A673 (cell line): ENCODE measurements around the gene EPPIN. TPM values are rescaled to one million over a fixed set of nuclear protein-coding genes. Genes with fewer than 3 reads are reported as not detected.

Source experiments
- BruUV-seq: library from RNA; stranded (reverse); fragments of 400-500 nt; replicated peaks from 2 replicates; lab custom pipeline; 2021; lab: Mats Ljungman, UMichigan
- CTCF ChIA-PET: fragments of 300-600 bp; sonication (Branson Sonifier 250); formaldehyde crosslinking; loops from one replicate; lab custom pipeline; 2022; ENCODE audit warnings: antibody characterized with exemption; lab: Charles Lee
- POLR2A ChIA-PET: fragments of 300-600 bp; sonication (Branson Sonifier 250); formaldehyde crosslinking; loops from one replicate; lab custom pipeline; 2022; ENCODE audit warnings: antibody characterized with exemption; ENCODE audit not compliant: low non-redundant PET; lab: Charles Lee
- DNase-seq: peaks from one replicate; pipeline ENCODE4 v3.0.0-alpha.2; 2015; ENCODE audit warnings: low spot score
- H3K27ac ChIP-seq: fragments of 200-600 bp; sonication (generic); 2 replicates; pipeline ENCODE4 v1.5.1; 2016; ENCODE audit warnings: mixed run types, low read depth, mild to moderate bottlenecking, mixed read lengths, antibody characterized with exemption, low read length; ENCODE audit not compliant: poor library complexity, severe bottlenecking
- H3K27me3 ChIP-seq: fragments of 200-600 bp; sonication (generic); replicated peaks from 2 replicates; pipeline ENCODE4 v1.6.1; 2017; ENCODE audit warnings: mixed run types, low read depth, mild to moderate bottlenecking, mixed read lengths, antibody characterized with exemption, low read length; ENCODE audit not compliant: insufficient read depth, poor library complexity
- H3K36me3 ChIP-seq: fragments of 200-600 bp; sonication (generic); 2 replicates; pipeline ENCODE4 v1.6.1; 2016; ENCODE audit warnings: mixed run types, mild to moderate bottlenecking, mixed read lengths, antibody characterized with exemption, low read length; ENCODE audit not compliant: insufficient read depth, poor library complexity, severe bottlenecking
- H3K4me1 ChIP-seq: fragments of 200-600 bp; sonication (generic); 2 replicates; pipeline ENCODE4 v1.6.1; 2017; ENCODE audit warnings: mixed run types, mild to moderate bottlenecking, mixed read lengths, antibody characterized with exemption, low read length; ENCODE audit not compliant: insufficient read depth, poor library complexity, severe bottlenecking
- H3K4me3 ChIP-seq: fragments of 200-600 bp; sonication (generic); 2 replicates; pipeline ENCODE4 v1.5.1; 2016; ENCODE audit warnings: low read depth, mixed run types, mild to moderate bottlenecking, mixed read lengths, low read length; ENCODE audit not compliant: poor library complexity, severe bottlenecking
- H3K9me3 ChIP-seq: fragments of 200-600 bp; sonication (generic); 2 replicates; pipeline ENCODE4 v1.6.1; 2016; ENCODE audit warnings: mixed run types, low read depth, mild to moderate bottlenecking, mixed read lengths, antibody characterized with exemption, low read length; ENCODE audit not compliant: poor library complexity, severe bottlenecking
- EZH2 ChIP-seq: fragments of 200-600 bp; sonication (generic); IDR thresholded peaks from 2 replicates; pipeline ENCODE4 v1.6.1; 2017; ENCODE audit warnings: borderline replicate concordance, low read depth, mild to moderate bottlenecking, mixed read lengths, antibody characterized with exemption, low read length; ENCODE audit not compliant: poor library complexity, severe bottlenecking
- intact Hi-C: fragments of 100-400 bp; cut with micrococcal nuclease; formaldehyde crosslinking; loops from one replicate; pipeline ENCODE4 v1.10.0; 2022; ENCODE audit not compliant: unreplicated experiment
- total RNA-seq: library from RNA; stranded (reverse); gene quantifications from 2 replicates; pipeline ENCODE4 v1.2.3, GENCODE V29; 2021
- TF ChIP-seq, protein P1 (sequence below): fragments of 300-800, 200-600 bp; sonication (generic); conservative IDR thresholded peaks from 2 replicates; pipeline ENCODE4 v1.5.1; 2017; ENCODE audit warnings: low read depth, mild to moderate bottlenecking, antibody characterized with exemption, low read length, moderate library complexity, mixed read lengths

EPPIN gene
- total RNA-seq, 1 experiment from 2014 or later = not detected

GRCh38 chr20:45527294-45527693 is 19.9 kb downstream of the EPPIN start:
- H3K4me3 ChIP-seq = no peak overlapping the region
- BruUV-seq = no TSS peak
- POLR2A ChIA-PET = interaction anchor here (0.6 to 0.7 kb wide), 2 partner anchors 181 to 538 kb away, joined by 4 to 9 read pairs; no protein-coding TSS in a partner anchor

DNA sequence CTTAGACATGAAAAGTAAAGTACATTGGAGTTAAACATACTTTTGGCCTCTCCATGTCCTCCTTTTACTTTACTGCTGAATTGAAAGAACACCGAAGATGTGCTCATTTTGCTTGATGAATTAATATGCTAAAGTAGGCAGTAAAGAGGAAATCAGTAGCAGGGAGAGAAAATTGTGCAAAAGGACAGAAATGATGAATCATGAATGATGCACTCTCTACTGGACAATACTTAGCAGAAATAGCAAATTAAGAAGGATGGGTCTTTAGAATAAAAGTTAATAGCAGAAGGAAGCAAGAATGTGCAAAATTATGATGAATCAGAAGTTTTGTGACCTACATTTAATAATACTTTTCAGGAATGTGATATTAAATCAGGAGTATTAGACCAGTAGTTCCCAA is 23.4 kb downstream of the EPPIN start:
- peaks cover 29% of the 10 kb centered on the region for H3K27me3 ChIP-seq
- H3K4me1 ChIP-seq = no peaks in the 10 kb centered on the region
- ChIA-PET CTCF (no interaction called here), POLR2A (no interaction called here)
- H3K36me3 ChIP-seq = no peaks in the 10 kb centered on the region
- no peak for TF ChIP-seq EZH2
- TF ChIP-seq, protein P1, sequence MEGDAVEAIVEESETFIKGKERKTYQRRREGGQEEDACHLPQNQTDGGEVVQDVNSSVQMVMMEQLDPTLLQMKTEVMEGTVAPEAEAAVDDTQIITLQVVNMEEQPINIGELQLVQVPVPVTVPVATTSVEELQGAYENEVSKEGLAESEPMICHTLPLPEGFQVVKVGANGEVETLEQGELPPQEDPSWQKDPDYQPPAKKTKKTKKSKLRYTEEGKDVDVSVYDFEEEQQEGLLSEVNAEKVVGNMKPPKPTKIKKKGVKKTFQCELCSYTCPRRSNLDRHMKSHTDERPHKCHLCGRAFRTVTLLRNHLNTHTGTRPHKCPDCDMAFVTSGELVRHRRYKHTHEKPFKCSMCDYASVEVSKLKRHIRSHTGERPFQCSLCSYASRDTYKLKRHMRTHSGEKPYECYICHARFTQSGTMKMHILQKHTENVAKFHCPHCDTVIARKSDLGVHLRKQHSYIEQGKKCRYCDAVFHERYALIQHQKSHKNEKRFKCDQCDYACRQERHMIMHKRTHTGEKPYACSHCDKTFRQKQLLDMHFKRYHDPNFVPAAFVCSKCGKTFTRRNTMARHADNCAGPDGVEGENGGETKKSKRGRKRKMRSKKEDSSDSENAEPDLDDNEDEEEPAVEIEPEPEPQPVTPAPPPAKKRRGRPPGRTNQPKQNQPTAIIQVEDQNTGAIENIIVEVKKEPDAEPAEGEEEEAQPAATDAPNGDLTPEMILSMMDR = no peak
- BruUV-seq = no TSS peak
- intact Hi-C loops = no loop called here
- no peak overlapping the region for H3K27ac ChIP-seq
- no peaks in the 10 kb centered on the region for H3K9me3 ChIP-seq
- no peak for DNase-seq
- H3K4me3 ChIP-seq = no peak overlapping the region

More at GRCh38 chr20:45527294-45527693, 19.9 kb downstream of the EPPIN start:
- Histone ChIP-seq H3K27ac (no peak overlapping the region), H3K4me1 (no peaks in the 10 kb centered on the region), H3K9me3 (no peaks in the 10 kb centered on the region), H3K27me3 (peaks cover 28% of the 10 kb centered on the region), H3K36me3 (no peaks in the 10 kb centered on the region)
- TF ChIP-seq EZH2 = no peak
- TF ChIP-seq, protein P1 = no peak
- intact Hi-C loops = no loop called here
- CTCF ChIA-PET = no interaction called here
- DNase-seq = no peak

DNA sequence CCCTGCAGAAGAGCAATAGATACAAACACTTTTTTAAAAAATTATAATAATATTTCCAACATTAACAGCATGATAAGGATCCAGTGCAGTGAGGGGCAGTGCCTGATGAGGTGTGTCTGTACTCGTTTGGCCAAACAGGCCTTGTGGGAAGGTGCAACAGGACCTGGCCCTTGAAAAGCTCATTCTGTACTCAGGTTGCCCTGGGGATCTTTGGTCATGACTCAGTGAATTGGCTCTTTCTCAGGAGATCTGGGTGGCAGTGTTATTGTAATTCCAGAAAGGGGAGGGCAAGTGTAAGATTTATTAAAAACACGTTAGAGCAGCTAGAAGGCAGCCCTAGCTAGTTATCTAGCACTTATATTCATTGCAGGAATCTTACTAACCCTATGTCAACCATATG is 28.9 kb downstream of the EPPIN start:
- TF ChIP-seq, protein P1 = no peak
- no peak for TF ChIP-seq EZH2
- Histone ChIP-seq H3K27me3 (peaks cover 13% of the 10 kb centered on the region), H3K4me3 (no peak overlapping the region), H3K36me3 (no peaks in the 10 kb centered on the region), H3K9me3 (no peaks in the 10 kb centered on the region), H3K27ac (no peak overlapping the region), H3K4me1 (no peaks in the 10 kb centered on the region)
- intact Hi-C loops = no loop called here
- ChIA-PET POLR2A (no interaction called here), CTCF (no interaction called here)
- DNase-seq = no peak
- no TSS peak for BruUV-seq
